ENCODE measurements around the gene NCKAP5.

NCKAP5 gene

GRCh38 chr2:133341575-133341974 lies 226.7 kb downstream of the NCKAP5 start:
- Histone ChIP-seq H4K20me1 (ENCODE audit: insufficient read depth, low read length) (no peaks in the 10 kb centered on the region), H3K9me3 (ENCODE audit: low read length) (no peaks in the 10 kb centered on the region), H3K9me2 (ENCODE audit: low read depth, low read length) (no peaks in the 10 kb centered on the region), H3K27me3 (ENCODE audit: insufficient read depth, low read length) (no peaks in the 10 kb centered on the region), H3K36me3 (ENCODE audit: insufficient read depth, low read length) (no peaks in the 10 kb centered on the region), H3F3A (ENCODE audit: insufficient read depth, low read length) (no peaks in the 10 kb centered on the region), H3K9ac (ENCODE audit: low read length) (no peak overlapping the region), H3K79me2 (ENCODE audit: insufficient read depth, low read length) (no peaks in the 10 kb centered on the region), H3K4me3 (ENCODE audit: low read depth, low read length, poor library complexity, severe bottlenecking) (no peak overlapping the region), H2AFZ (ENCODE audit: low read length) (no peak overlapping the region), H3K27ac (ENCODE audit: low read depth, low read length, poor library complexity, severe bottlenecking) (no peak overlapping the region), H3K4me2 (ENCODE audit: low read length) (no peak overlapping the region), H3K4me1 (ENCODE audit: insufficient read depth, low read length, severe bottlenecking) (no peaks in the 10 kb centered on the region)
- TF ChIP-seq, protein P1, sequence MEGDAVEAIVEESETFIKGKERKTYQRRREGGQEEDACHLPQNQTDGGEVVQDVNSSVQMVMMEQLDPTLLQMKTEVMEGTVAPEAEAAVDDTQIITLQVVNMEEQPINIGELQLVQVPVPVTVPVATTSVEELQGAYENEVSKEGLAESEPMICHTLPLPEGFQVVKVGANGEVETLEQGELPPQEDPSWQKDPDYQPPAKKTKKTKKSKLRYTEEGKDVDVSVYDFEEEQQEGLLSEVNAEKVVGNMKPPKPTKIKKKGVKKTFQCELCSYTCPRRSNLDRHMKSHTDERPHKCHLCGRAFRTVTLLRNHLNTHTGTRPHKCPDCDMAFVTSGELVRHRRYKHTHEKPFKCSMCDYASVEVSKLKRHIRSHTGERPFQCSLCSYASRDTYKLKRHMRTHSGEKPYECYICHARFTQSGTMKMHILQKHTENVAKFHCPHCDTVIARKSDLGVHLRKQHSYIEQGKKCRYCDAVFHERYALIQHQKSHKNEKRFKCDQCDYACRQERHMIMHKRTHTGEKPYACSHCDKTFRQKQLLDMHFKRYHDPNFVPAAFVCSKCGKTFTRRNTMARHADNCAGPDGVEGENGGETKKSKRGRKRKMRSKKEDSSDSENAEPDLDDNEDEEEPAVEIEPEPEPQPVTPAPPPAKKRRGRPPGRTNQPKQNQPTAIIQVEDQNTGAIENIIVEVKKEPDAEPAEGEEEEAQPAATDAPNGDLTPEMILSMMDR (IDR thresholded peaks at IDR 0.05; ENCODE audit: low read length), result no peak
- no peak for TF ChIP-seq EZH2 (IDR thresholded peaks at IDR 0.05; ENCODE audit: borderline replicate concordance, low read length)

DNA sequence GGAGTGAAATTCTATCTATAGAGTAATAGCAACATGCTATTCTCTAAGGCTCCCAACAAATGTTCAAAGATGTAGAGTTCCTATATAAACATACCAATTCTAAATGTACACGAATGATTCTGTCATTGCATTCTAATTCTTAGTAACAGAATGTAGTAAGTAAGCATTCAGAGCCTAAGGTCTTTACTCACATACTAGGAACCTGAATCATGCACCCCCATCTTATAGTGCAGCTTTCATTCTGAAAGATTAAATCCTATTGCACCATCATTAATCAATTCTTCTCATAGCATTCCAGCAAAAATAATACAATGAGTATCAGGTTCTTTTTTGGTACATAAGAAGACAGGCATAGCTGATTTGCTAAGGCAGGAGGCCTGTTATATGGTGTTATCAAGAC lies 230.0 kb downstream of the NCKAP5 start:
- Histone ChIP-seq H3K4me3 (ENCODE audit: low read depth, low read length, poor library complexity, severe bottlenecking) (no peak overlapping the region), H3K79me2 (ENCODE audit: insufficient read depth, low read length) (no peaks in the 10 kb centered on the region), H3K9me3 (ENCODE audit: low read length) (no peaks in the 10 kb centered on the region), H3K4me1 (ENCODE audit: insufficient read depth, low read length, severe bottlenecking) (no peaks in the 10 kb centered on the region), H4K20me1 (ENCODE audit: insufficient read depth, low read length) (no peaks in the 10 kb centered on the region), H3F3A (ENCODE audit: insufficient read depth, low read length) (no peaks in the 10 kb centered on the region), H3K9ac (ENCODE audit: low read length) (no peak overlapping the region), H3K27me3 (ENCODE audit: insufficient read depth, low read length) (no peaks in the 10 kb centered on the region), H2AFZ (ENCODE audit: low read length) (no peak overlapping the region), H3K27ac (ENCODE audit: low read depth, low read length, poor library complexity, severe bottlenecking) (no peak overlapping the region), H3K9me2 (ENCODE audit: low read depth, low read length) (no peaks in the 10 kb centered on the region), H3K36me3 (ENCODE audit: insufficient read depth, low read length) (no peaks in the 10 kb centered on the region), H3K4me2 (ENCODE audit: low read length) (no peak overlapping the region)
- TF ChIP-seq EZH2 (IDR thresholded peaks at IDR 0.05; ENCODE audit: borderline replicate concordance, low read length), result no peak
- TF ChIP-seq, protein P1 (IDR thresholded peaks at IDR 0.05; ENCODE audit: low read length), result no peak

DNA sequence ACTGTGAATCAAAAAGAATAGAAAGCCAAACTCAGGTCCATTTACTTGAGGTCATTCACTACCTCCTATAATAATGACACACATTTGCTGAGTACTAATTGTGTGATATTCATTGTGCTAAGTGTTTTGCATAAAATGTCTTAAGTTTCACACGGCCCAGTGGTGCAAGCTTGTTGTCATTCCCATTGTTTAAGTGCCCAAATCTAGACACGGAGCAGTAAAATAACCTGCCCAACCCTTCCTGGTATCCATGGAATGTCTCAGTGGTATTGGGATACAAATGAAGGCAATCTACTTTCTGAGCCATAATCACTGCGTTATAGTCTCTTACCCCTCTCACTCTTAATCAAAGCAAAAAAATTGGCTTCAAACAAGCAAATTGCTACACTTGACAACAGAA lies 233.3 kb downstream of the NCKAP5 start:
- Histone ChIP-seq H3K79me2 (ENCODE audit: insufficient read depth, low read length) (no peaks in the 10 kb centered on the region), H3K9me2 (ENCODE audit: low read depth, low read length) (no peaks in the 10 kb centered on the region), H3K4me1 (ENCODE audit: insufficient read depth, low read length, severe bottlenecking) (no peaks in the 10 kb centered on the region), H3K9ac (ENCODE audit: low read length) (no peak overlapping the region), H4K20me1 (ENCODE audit: insufficient read depth, low read length) (no peaks in the 10 kb centered on the region), H3K27me3 (ENCODE audit: insufficient read depth, low read length) (no peaks in the 10 kb centered on the region), H3K9me3 (ENCODE audit: low read length) (no peaks in the 10 kb centered on the region), H3K4me2 (ENCODE audit: low read length) (no peak overlapping the region), H3K4me3 (ENCODE audit: low read depth, low read length, poor library complexity, severe bottlenecking) (no peak overlapping the region), H3K36me3 (ENCODE audit: insufficient read depth, low read length) (no peaks in the 10 kb centered on the region), H3F3A (ENCODE audit: insufficient read depth, low read length) (no peaks in the 10 kb centered on the region), H2AFZ (ENCODE audit: low read length) (no peak overlapping the region), H3K27ac (ENCODE audit: low read depth, low read length, poor library complexity, severe bottlenecking) (no peak overlapping the region)
- no peak for TF ChIP-seq EZH2 (IDR thresholded peaks at IDR 0.05; ENCODE audit: borderline replicate concordance, low read length)
- TF ChIP-seq, protein P1 (IDR thresholded peaks at IDR 0.05; ENCODE audit: low read length), result no peak
